Measurements from ENCODE around the gene THBS2. TPM values are rescaled to one million over a fixed set of nuclear protein-coding genes. Genes with fewer than 3 reads are reported as not detected.

The THBS2 gene
- total and polyA plus RNA-seq, 2 of the 8 experiments (the other 6 are each of a cell fraction or from before 2014, with no cell fraction given): 11.0 to 22.5 TPM

- Histone ChIP-seq H2BK5ac (ENCODE audit: low read depth, low read length) (peak overlapping the region; percentile 24; the same call in 1 of the 2 replicates), H3K4ac (replicated peaks; ENCODE audit: insufficient read length, low read depth, low read length) (no peak overlapping the region), H3K9me3 (ENCODE audit: insufficient read depth in 2 of 2, low read depth in 1 of 2, low read length in 1 of 2) (no peaks in the 10 kb centered on the region), H3K27ac (ENCODE audit: low read depth, low read length) (no peak overlapping the region), H3K14ac (ENCODE audit: insufficient read length) (no peak overlapping the region), H2AK5ac (ENCODE audit: low read depth, low read length) (peak overlapping the region; percentile 75; the same call in 1 of the 2 replicates), H2BK15ac (ENCODE audit: low read length) (no peak overlapping the region), H2AFZ (ENCODE audit: low read length) (no peak overlapping the region), H3K79me2 (ENCODE audit: control insufficient read depth in 1 of 2, insufficient read depth in 2 of 2, low read length in 2 of 2) (no peaks in the 10 kb centered on the region), H3K27me3 (replicated peaks in 1 of 4; ENCODE audit: control insufficient read depth in 3 of 4, extremely low read depth in 1 of 4, insufficient read depth in 3 of 4, low read length in 3 of 4) (no peaks in the 10 kb centered on the region), H2BK20ac (ENCODE audit: low read length) (0 out of 2 replicates have a peak overlapping the region, but pooled peaks have one; percentile 43), H3K9ac (replicated peaks in 1 of 4; ENCODE audit: extremely low read depth in 1 of 4, low read depth in 3 of 4, low read length in 3 of 4) (no peak overlapping the region), H4K91ac (replicated peaks; ENCODE audit: insufficient read length, low read length) (no peak overlapping the region), H3K4me3 (ENCODE audit: extremely low read depth in 1 of 4, insufficient read depth in 2 of 4, low read depth in 3 of 4, low read length in 4 of 4) (no peak overlapping the region), H3K4me1 (replicated peaks in 1 of 4; ENCODE audit: control insufficient read depth in 3 of 4, insufficient read depth in 4 of 4, low read length in 3 of 4) (no peaks in the 10 kb centered on the region; a peak in 1 of 7 replicates), H3K4me2 (ENCODE audit: insufficient read depth in 1 of 2, low read depth in 2 of 2, low read length in 2 of 2) (no peak overlapping the region), H3K18ac (ENCODE audit: extremely low read depth, low read length) (no peak overlapping the region), H3K23me2 (ENCODE audit: low read depth, low read length) (peaks cover 21% of the 10 kb centered on the region; the same call in 1 of the 2 replicates), H4K5ac (ENCODE audit: insufficient read length, low read depth, low read length) (no peak overlapping the region), H3K23ac (ENCODE audit: insufficient read length) (no peak overlapping the region), H3K36me3 (ENCODE audit: control insufficient read depth in 2 of 4, insufficient read depth in 4 of 4, low read length in 3 of 4) (peaks cover 0 to 20% (median 0%) of the 10 kb centered on the region in 4 experiments; a peak in 3 of 8 replicates), H4K8ac (ENCODE audit: extremely low read depth, insufficient read depth, low read length) (no peak overlapping the region), H3K56ac (replicated peaks; ENCODE audit: insufficient read length, low read depth, low read length) (no peak overlapping the region), H2BK12ac (ENCODE audit: low read depth, low read length) (0 out of 2 replicates have a peak overlapping the region, but pooled peaks have one; percentile 60), H2BK120ac (replicated peaks; ENCODE audit: low read depth, low read length) (no peak overlapping the region), H3K79me1 (ENCODE audit: low read depth, low read length) (no peaks in the 10 kb centered on the region), H4K20me1 (replicated peaks in 1 of 2; ENCODE audit: control insufficient read depth in 1 of 2, insufficient read depth in 2 of 2, low read length in 2 of 2) (peaks cover 0 to 5% of the 10 kb centered on the region in 2 experiments)
- 97% methylated on average over 11 of the region's 11 CpGs; no CpG with 5 or more reads in 1 of the 2 experiments for WGBS, 2 experiments (ENCODE audit: extremely low coverage in 1 of 2, insufficient coverage in 1 of 2, insufficient read length in 1 of 2, insufficient replicate concordance in 2 of 2, low coverage in 1 of 2, low lambda C conversion rate in 2 of 2, missing lambda C conversion rate in 1 of 2)
- TF ChIP-seq TEAD4 (IDR thresholded peaks at IDR 0.05; ENCODE audit: low read depth, low read length): no peak
- TF ChIP-seq KDM5A (IDR thresholded peaks at IDR 0.05; ENCODE audit: low read length): no peak
- no peak for TF ChIP-seq GTF2F1 (IDR thresholded peaks at IDR 0.05; ENCODE audit: borderline replicate concordance, low read depth, low read length)
- TF ChIP-seq EP300 (IDR thresholded peaks at IDR 0.05; ENCODE audit: borderline replicate concordance in 1 of 2, low read depth in 2 of 2, low read length in 2 of 2): no peak
- no peak for TF ChIP-seq ATF2 (IDR thresholded peaks at IDR 0.05; ENCODE audit: low read length)
- no peak for FAIRE-seq
- no peak for DNase-seq (ENCODE audit: low read depth in 1 of 2, low spot score in 2 of 2)
- CTCF ChIA-PET (ENCODE audit: partially characterized antibody): interaction anchor here (0.8 kb wide), 1 partner anchor 268 kb away, joined by 3 read pairs; no protein-coding TSS in a partner anchor
- POLR2A ChIA-PET (ENCODE audit: partially characterized antibody): no interaction called here
Measured at GRCh38 chr6:169235286-169235685, 18.4 kb downstream of the THBS2 start.

All from H1 (cell line).